ENCODE measurements around the gene ACTL7B.

ACTL7B gene

DNA sequence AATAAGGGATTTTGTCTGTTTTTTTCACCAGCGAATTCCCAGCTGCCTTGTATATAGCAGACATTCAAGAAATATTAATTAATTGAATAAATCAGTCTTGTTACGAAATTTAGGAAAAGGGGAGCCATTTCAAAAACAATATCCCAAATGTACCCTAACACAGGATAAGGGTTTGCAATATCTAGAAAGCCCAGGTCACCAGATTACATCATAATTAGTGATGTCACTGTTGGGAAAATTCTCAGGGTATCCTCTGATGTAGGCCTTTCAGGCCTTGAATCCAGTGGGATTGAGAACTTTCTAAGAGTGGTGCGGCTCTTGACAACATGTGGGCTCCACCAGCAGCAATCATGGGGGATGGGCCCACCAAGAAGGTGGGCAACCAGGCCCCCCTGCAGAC is 6.2 kb upstream of the ACTL7B start, which contains the start of gene ACTL7A:
Gene ACTL7A, plus strand, starts transcription at position 270 of the 400 bp plus-strand sequence. Its CDS starts 57 bp downstream, at position 327.
- H3K4me3 ChIP-seq (replicated peaks; ENCODE audit: insufficient read depth, low read length): no peak within 1 kb of the TSS
- H3K27me3 ChIP-seq (ENCODE audit: insufficient read depth, poor library complexity, severe bottlenecking): no peaks in the 10 kb centered on the region
- TF ChIP-seq CTCF (IDR thresholded peaks at IDR 0.05; ENCODE audit: insufficient read depth, low read length) (no peak), REST (IDR thresholded peaks at IDR 0.05; ENCODE audit: insufficient replicate concordance, low read depth) (no peak), SPI1 (IDR thresholded peaks at IDR 0.05; ENCODE audit: borderline replicate concordance, low read depth) (no peak), POLR2AphosphoS5 (IDR thresholded peaks at IDR 0.05; ENCODE audit: low read depth) (no peak), GABPA (IDR thresholded peaks at IDR 0.05; ENCODE audit: low read depth) (no peak)
- no peak for DNase-seq (ENCODE audit: low read depth in 1 of 2, low spot score in 1 of 2)
- no peak within 1 kb of the TSS for H3K27ac ChIP-seq (replicated peaks)

GRCh38 chr9:108861464-108861863 is 5.7 kb upstream of the ACTL7B start:
- DNase-seq (ENCODE audit: low read depth in 1 of 2, low spot score in 1 of 2): no peak
- Histone ChIP-seq H3K27ac (replicated peaks) (no peak overlapping the region), H3K4me3 (replicated peaks; ENCODE audit: insufficient read depth, low read length) (no peak overlapping the region), H3K27me3 (ENCODE audit: insufficient read depth, poor library complexity, severe bottlenecking) (no peaks in the 10 kb centered on the region)
- TF ChIP-seq CTCF (IDR thresholded peaks at IDR 0.05; ENCODE audit: insufficient read depth, low read length) (no peak), REST (IDR thresholded peaks at IDR 0.05; ENCODE audit: insufficient replicate concordance, low read depth) (no peak), GABPA (IDR thresholded peaks at IDR 0.05; ENCODE audit: low read depth) (no peak), POLR2AphosphoS5 (IDR thresholded peaks at IDR 0.05; ENCODE audit: low read depth) (no peak), SPI1 (IDR thresholded peaks at IDR 0.05; ENCODE audit: borderline replicate concordance, low read depth) (no peak)

DNA sequence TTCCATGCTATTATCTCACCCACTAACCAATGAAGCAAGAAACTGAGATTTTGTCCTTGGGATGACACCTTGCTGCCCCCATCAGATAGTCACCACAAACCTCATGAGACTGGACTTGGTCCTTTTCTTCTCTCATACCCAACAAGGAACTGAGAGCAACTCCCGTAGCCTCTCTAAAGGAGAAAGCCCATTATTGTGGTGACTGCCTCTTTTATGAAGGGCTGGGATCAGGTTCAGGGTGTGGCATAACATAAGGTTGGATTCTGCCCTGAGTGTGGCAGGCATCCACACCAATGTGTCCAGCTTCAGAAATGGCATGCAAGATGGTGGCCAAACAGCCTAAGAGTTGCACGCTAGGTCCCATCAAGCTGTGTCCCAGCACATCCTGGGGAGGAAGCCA is 5.0 kb upstream of the ACTL7B start:
- no peak for DNase-seq (ENCODE audit: low read depth in 1 of 2, low spot score in 1 of 2)
- TF ChIP-seq GABPA (IDR thresholded peaks at IDR 0.05; ENCODE audit: low read depth) (no peak), SPI1 (IDR thresholded peaks at IDR 0.05; ENCODE audit: borderline replicate concordance, low read depth) (no peak), POLR2AphosphoS5 (IDR thresholded peaks at IDR 0.05; ENCODE audit: low read depth) (no peak), REST (IDR thresholded peaks at IDR 0.05; ENCODE audit: insufficient replicate concordance, low read depth) (no peak), CTCF (IDR thresholded peaks at IDR 0.05; ENCODE audit: insufficient read depth, low read length) (no peak)
- Histone ChIP-seq H3K4me3 (replicated peaks; ENCODE audit: insufficient read depth, low read length) (no peak overlapping the region), H3K27me3 (ENCODE audit: insufficient read depth, poor library complexity, severe bottlenecking) (no peaks in the 10 kb centered on the region), H3K27ac (replicated peaks) (no peak overlapping the region)
